KOPT-K1 (cell line): ENCODE measurements around the gene GPC6.
A peak's percentile ranks its signal among the peaks of the same experiment; 100 is the strongest.
"Not testable (repeated sequence)": the region's sequence is repeated elsewhere in the genome, so short reads cannot be mapped to it uniquely, and the experiment has no call there.

Experiments used
- H3K27ac ChIP-seq: fragments of 200-600 bp; sonication (generic); 2 replicates; pipeline ENCODE4 v1.5.1; 2016; ENCODE audit warnings: antibody characterized with exemption, mild to moderate bottlenecking, low read depth, low read length; ENCODE audit not compliant: poor library complexity, severe bottlenecking
- H3K36me3 ChIP-seq: fragments of 200-600 bp; sonication (generic); 2 replicates; pipeline ENCODE4 v1.5.1; 2017; ENCODE audit warnings: antibody characterized with exemption, mild to moderate bottlenecking, low read length, moderate library complexity; ENCODE audit not compliant: insufficient read depth
- H3K9me3 ChIP-seq: fragments of 200-600 bp; sonication (generic); 2 replicates; pipeline ENCODE4 v1.5.1; 2017; ENCODE audit warnings: antibody characterized with exemption, low read length, mild to moderate bottlenecking; ENCODE audit not compliant: insufficient read depth, poor library complexity, severe bottlenecking

Gene GPC6

DNA sequence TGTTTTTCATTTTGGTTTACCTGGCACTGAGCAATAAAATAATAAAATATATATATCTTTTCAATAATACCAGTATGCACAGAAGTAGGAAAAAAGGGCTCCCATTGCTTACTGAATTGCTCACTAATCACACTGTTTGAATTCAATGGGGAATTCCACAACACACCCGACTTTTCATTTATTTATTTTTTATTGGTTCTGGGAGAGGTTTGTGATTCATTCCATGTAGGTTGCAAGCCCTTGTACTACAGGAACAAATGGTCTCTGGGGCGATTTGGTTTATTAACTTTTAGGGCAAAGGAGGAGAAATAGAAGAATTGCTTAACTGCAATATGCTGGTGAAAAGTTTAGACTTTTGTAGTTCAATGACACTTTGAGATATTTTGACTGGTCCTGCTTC lies 1045.4 kb downstream of the GPC6 start:
- no peaks in the 10 kb centered on the region for H3K36me3 ChIP-seq
- H3K9me3 ChIP-seq, result peaks cover 6% of the 10 kb centered on the region
- no peak overlapping the region for H3K27ac ChIP-seq

DNA sequence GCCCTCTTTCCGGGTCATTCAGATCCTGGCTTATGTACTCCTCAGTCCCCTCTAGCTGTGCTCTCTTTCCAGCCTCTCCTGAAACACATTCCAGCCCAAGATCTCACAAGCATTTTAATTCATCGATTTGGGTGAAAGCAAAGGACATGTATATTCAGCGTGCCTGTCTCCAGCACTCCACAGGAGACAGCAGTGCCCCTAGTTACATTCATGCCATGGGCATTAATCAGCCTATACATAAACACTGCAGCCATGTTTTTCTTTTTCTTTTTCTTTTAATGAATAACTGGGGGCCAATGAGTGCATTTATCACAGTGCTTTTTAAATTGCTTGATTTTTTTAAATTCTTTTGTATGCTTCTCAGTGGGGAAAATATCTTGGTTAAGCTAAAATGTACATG lies 1053.7 kb downstream of the GPC6 start:
- Histone ChIP-seq H3K9me3 (peaks cover 6% of the 10 kb centered on the region), H3K36me3 (no peaks in the 10 kb centered on the region), H3K27ac (no peak overlapping the region)

DNA sequence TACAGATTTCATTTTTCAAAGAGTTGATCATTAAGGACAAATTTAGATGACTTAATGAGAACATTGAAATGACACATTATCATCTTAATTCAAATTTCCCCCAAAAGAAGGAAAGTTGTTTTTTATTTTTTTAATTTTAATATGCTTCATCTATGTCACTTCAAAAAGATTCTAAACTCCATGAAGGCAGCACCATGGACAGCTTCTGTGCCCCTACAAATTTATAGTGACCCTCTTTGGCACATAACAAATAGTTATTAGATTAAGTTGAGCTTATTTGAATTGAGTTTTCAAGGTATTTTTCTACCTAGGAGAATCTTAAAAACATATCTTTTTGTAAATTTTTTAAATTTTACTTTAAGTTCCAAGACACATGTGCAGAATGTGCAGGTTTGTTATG lies 1054.2 kb downstream of the GPC6 start:
- H3K27ac ChIP-seq, result no peak overlapping the region
- H3K9me3 ChIP-seq, result peaks cover 6% of the 10 kb centered on the region
- H3K36me3 ChIP-seq, result no peaks in the 10 kb centered on the region

DNA sequence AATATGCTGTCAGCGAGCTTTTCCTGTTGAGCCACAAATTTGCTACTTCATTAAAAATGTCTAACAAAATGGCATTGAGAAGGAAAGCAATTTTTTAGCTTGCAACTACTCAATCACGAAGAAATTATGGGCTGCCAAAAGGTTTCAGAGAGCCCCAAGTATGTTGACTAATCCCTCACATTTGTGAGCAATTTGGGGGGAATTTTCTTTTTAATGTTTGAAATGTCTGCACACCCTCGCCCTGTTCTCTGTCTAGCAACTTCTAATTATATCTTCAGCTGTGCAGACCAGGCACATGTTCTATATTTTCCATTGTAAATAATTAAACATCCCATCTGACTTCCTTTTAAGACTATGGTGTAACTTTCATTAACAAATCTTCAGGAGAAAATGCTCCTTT lies 1060.0 kb downstream of the GPC6 start:
- Histone ChIP-seq H3K9me3 (no peaks in the 10 kb centered on the region), H3K36me3 (no peaks in the 10 kb centered on the region), H3K27ac (no peak overlapping the region)

DNA sequence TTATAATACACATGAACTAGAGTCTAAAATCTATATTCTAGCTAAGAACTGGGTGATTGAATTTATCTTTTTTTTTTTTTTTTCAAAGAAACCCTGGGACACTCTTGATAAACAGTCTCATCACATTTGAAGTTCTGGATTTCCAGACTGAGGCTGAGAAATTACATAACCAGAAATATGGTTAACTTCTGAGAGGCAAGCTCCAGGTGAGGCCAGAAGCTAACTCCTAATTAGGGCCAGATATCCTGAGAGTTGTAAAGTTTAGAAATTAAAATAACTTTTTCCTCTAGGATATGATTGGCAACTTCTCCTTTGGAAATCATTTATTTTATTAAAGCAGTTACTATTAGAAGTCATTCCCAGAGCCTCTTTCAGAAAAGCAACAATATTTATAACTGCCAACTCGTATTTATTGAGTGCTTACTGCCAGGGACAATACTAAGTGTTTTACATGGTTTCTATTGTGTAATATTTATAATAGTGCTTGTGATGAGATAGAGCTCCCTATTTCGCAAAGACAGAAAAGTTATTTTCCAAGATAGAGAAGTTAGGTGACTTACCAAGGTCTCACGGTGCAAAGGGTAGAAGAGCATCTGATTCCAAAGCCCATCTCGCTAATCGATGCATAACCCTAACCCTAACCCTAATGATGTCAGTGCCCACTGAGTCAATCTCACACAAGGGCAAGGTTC lies 1065.2 kb downstream of the GPC6 start:
- H3K36me3 ChIP-seq, result no peaks in the 10 kb centered on the region
- H3K27ac ChIP-seq, result no peak overlapping the region
- no peaks in the 10 kb centered on the region for H3K9me3 ChIP-seq

DNA sequence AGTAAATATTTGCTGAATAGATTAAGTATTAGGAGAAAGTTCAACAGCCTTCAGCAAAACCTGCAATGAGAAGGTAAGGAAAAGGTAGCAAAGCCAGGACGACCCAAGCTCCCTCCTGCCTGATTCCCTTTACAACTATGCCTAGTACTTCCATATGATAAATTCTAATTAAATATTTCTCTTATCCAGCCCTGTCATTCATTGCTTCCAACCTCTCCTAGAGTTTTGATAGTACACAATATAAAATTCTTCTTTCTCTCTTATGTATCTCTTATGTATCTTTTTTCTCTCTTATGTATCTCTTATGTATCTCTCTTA lies 1065.7 kb downstream of the GPC6 start:
- Histone ChIP-seq H3K9me3 (no peaks in the 10 kb centered on the region), H3K27ac (no peak overlapping the region), H3K36me3 (no peaks in the 10 kb centered on the region)

DNA sequence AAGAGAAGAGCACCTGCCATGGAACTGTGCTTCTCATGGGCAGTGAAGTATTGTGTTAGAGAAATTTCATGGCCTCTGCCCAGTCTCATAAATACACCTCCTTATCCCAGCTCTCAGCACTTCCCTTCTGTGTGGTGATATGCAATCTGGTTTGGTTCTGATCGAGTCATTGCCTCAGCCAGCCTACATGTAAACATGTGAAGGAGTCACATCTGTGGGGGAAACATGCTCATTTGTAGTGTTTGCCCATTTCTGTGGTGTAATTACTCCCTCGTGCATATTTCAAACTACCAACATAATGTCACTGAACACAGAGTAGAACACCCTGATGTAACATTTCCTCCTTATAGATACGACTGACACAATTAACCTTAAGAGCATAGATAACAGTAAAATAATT lies 1069.9 kb downstream of the GPC6 start:
- H3K27ac ChIP-seq, result peak overlapping the region; percentile 23
- H3K36me3 ChIP-seq, result no peaks in the 10 kb centered on the region
- H3K9me3 ChIP-seq, result no peaks in the 10 kb centered on the region

DNA sequence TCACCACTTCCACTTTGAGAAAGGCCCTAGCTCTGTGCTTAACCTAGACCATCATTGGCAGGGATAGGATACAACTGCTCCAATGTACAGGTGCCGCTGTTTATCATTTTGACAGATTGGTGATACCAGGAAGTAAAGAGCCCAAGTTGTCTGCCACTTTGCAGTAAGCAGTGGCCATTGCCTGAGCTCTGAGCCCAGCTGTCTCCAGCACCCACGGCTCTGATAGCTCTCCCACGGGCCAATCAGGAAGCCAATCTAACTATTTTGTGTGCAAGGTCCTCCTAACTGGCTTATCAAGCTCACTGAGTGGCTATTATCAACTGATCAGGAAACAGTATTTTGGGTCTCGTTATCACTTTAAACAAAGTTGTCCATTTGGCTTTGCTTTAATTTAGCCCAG lies 1071.7 kb downstream of the GPC6 start:
- H3K36me3 ChIP-seq, result no peaks in the 10 kb centered on the region
- H3K9me3 ChIP-seq, result no peaks in the 10 kb centered on the region
- H3K27ac ChIP-seq, result no peak overlapping the region

DNA sequence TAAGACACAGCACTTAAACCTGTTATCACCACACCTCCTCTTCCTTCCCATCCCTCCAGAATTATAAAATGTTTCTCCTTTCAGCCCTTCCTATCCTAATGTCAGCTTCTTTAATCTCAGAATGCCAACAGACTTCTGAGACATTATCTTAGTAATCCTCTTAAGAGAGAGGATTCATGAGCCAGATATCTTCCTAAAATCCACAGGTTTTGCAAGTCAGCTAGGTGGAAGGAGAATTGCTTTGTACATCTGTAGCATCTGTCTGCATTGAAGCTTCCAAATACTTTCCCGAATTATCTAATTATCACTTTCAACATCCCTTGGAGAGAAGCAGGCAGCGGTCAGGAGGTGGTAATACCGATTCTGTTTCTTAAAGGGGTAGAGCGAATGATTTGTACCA lies 1073.8 kb downstream of the GPC6 start:
- no peaks in the 10 kb centered on the region for H3K9me3 ChIP-seq
- no peaks in the 10 kb centered on the region for H3K36me3 ChIP-seq
- H3K27ac ChIP-seq, result no peak overlapping the region

DNA sequence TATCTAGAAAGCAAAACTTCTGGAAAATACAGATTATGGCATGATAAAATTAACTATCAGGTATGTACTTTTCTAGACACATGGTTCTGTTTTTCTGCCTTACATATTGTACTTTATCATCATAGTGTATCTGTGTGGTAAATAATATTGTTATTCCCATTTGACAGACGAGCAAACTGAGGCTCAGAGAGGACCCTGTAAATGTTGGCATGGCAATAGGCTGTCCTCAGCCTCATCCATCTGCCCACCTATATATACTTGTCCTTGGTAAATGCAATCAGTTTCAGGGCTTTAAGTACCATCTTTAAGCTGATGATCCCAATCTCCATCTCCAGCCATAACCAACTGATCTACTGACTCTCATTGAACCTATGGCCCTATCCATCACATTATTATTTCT lies 1074.9 kb downstream of the GPC6 start:
- Histone ChIP-seq H3K9me3 (no peaks in the 10 kb centered on the region), H3K27ac (no peak overlapping the region), H3K36me3 (no peaks in the 10 kb centered on the region)

DNA sequence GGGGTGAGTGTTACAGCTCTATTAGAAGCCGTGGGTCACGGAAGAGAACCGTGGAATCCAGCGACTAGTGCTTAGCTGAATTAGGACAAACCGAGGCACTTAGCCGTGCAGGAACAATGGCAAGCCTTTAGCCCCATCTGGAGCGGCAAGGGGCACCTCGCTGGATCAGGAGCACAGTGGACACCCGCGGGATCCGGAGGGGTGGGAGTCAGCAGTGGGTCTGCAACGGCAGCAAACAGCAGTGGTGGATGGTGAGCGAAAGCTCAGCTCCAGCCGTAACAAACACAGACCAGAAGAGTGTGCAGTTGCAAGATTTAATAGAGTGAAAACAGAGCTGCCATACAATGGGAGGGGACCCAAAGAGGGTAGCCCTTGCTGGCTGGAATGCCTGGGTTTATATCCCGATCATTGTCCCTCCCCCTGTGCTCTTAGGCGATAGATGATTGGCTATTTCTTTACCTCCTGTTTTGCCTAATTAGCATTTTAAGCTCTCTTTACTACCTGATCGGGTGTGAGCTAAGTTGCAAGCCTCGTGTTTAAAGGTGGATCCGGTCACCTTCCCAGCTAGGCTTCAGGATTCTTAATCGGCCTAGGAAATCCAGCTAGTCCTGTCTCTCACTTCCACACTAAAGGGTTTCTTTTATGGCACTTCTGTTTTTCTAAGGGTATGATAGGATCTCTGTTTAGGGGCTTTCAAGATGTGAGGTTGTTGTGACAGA lies 1076.4 kb downstream of the GPC6 start:
- H3K36me3 ChIP-seq, H3K27ac ChIP-seq, H3K9me3 ChIP-seq: not testable (repeated sequence)

DNA sequence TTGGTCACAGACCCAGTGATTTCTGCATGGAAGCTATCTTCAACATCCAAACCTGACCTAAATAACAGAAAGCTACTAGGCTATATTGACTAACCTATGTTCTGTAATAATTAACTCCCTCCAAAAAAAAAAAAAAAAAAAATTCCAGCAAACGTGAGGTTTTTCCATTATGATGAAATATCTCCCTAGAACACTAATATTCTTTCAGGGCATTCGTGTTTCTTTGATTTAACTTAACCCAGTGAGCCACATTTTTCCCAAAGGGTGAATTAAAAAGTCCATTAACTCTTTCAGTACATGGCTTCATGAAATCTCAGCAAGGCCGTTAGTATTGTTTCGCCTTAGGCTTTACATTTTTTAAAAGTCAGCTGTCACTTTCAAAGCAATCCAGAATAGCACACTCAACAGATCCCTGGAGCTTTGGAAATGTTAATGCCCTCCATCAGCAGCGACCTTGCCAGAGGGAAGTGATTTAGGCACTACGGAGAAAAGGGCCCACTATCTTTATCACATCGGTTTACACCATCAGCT lies 1077.1 kb downstream of the GPC6 start:
- Histone ChIP-seq H3K27ac (no peak overlapping the region), H3K9me3 (no peaks in the 10 kb centered on the region), H3K36me3 (no peaks in the 10 kb centered on the region)

DNA sequence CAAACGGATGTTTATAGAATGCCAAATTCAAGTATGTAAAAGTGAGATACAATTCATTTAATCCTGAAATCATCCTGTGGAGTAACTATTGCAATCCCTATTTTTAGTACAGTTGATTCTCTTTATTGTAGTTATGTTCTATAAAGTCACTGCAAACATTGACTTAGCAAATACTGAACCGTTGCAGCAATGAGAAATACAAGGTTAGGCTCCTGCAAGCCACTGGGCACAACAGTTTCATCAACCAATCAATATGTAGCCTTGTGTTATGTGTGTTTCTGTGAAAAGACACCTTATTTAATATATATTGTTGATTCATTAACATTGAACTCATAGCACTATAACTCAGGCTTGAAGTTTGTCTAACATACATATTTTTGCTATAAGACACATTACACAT lies 1078.4 kb downstream of the GPC6 start:
- Histone ChIP-seq H3K27ac (no peak overlapping the region), H3K36me3 (no peaks in the 10 kb centered on the region), H3K9me3 (no peaks in the 10 kb centered on the region)

DNA sequence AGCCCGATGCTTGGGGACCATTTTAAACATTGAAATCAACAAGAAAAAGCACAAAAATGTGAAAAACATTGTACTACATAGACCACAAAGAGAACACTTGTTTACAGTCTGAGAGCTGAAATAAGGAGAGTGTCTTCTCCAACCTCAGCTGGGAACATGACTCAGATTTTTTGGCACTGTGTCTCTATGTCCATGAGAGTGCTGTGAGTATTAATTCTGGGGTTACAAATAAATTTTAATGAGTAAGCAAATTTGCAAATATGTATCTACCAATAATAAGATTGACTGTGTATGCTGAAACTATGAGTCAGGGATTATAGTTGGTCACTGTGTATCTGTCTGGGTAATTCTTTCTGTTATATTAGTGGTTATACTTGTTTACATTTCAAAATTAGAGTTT lies 1078.9 kb downstream of the GPC6 start:
- Histone ChIP-seq H3K27ac (no peak overlapping the region), H3K9me3 (no peaks in the 10 kb centered on the region), H3K36me3 (no peaks in the 10 kb centered on the region)

DNA sequence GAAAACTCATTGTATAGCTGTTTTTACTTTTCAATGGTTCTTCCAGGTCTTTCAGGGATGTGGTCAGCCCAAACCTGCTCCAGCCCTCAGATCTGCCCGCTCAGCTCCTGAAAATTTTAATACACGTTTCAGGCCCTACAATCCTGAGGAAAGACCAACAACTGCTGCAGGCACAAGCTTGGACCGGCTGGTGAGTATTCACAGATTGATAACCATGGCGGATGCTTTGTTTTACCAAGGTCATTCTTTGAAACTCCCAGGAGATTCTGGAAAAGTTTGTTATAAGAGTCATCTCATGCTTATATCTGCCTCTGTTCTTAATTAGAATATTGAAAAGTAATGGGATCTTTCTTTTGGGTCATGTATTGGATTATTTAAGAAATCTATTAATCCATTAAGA lies 1079.3 kb downstream of the GPC6 start:
- no peaks in the 10 kb centered on the region for H3K9me3 ChIP-seq
- no peak overlapping the region for H3K27ac ChIP-seq
- H3K36me3 ChIP-seq, result no peaks in the 10 kb centered on the region

DNA sequence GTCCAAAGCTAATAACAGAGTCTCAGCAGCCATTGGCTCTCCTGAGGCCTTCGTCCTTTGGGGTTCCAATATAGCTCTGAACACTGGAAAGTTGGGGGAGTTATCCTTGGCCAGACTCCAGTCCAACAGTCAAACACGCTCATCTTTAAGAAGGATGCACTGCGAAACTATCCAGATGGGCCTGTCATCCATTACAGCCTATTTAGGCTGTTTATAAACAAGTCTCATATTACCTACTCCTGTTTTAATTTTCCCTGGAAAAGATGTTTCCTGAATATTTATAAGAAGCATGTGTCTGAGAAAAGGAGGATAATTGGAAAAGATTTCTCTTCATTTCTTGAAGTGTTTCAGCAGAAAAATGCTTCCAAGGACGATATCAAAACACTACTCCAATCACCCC lies 1082.2 kb downstream of the GPC6 start:
- no peak overlapping the region for H3K27ac ChIP-seq
- no peaks in the 10 kb centered on the region for H3K36me3 ChIP-seq
- no peaks in the 10 kb centered on the region for H3K9me3 ChIP-seq
